ENCODE data around the gene AFF3.

The AFF3 gene

DNA sequence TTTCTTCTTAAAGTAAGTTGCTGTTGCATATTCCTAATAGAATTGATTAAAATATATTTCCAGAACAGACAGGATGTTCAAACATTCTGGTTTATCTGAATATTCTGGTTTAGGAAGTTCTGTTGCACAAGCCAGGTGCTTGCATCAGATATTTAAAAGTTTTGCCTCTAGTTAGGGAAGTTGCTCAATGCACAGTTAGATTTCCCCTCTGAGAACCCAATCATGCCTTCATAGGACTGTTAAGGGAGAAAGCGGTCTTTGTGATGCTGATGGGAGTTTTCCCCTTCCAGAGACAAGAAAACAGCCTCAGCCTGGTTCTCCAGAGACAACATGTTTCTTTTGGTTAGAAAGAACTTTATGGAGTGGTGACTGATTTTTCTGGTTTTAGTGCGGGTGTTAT, 587.0 kb downstream of the AFF3 start:
- H3K27ac ChIP-seq = no peak overlapping the region
- TF ChIP-seq, protein P1, sequence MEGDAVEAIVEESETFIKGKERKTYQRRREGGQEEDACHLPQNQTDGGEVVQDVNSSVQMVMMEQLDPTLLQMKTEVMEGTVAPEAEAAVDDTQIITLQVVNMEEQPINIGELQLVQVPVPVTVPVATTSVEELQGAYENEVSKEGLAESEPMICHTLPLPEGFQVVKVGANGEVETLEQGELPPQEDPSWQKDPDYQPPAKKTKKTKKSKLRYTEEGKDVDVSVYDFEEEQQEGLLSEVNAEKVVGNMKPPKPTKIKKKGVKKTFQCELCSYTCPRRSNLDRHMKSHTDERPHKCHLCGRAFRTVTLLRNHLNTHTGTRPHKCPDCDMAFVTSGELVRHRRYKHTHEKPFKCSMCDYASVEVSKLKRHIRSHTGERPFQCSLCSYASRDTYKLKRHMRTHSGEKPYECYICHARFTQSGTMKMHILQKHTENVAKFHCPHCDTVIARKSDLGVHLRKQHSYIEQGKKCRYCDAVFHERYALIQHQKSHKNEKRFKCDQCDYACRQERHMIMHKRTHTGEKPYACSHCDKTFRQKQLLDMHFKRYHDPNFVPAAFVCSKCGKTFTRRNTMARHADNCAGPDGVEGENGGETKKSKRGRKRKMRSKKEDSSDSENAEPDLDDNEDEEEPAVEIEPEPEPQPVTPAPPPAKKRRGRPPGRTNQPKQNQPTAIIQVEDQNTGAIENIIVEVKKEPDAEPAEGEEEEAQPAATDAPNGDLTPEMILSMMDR (conservative IDR thresholded peaks at IDR 0.05) = no peak

GRCh38 chr2:99554871-99555270, 587.5 kb downstream of the AFF3 start:
- no peak overlapping the region for H3K27ac ChIP-seq

DNA sequence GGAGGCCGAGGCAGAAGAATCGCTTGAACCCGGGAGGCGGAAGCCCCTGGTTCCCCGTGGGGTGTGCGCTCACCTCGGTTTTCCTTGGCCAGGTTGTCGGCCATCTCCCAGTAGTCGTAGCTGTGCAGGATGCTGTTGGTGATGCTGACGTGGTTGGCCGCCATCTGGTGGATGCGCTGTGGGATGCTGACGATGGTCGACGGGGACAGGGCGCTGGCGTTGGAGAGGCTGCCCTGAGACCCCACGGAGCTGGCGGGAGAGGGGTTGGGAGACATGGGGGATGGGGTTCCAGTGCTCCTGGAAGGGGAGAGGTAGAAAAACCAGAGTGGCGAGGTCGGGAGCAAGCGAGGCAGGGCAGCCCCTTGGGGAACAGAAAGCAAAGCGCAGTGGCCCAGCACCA, 588.2 kb downstream of the AFF3 start:
- no peak overlapping the region for H3K27ac ChIP-seq
- TF ChIP-seq, protein P1 (conservative IDR thresholded peaks at IDR 0.05) = no peak

More at GRCh38 chr2:99554871-99555270, 587.5 kb downstream of the AFF3 start:
- TF ChIP-seq, protein P1 (conservative IDR thresholded peaks at IDR 0.05) = no peak

DNA sequence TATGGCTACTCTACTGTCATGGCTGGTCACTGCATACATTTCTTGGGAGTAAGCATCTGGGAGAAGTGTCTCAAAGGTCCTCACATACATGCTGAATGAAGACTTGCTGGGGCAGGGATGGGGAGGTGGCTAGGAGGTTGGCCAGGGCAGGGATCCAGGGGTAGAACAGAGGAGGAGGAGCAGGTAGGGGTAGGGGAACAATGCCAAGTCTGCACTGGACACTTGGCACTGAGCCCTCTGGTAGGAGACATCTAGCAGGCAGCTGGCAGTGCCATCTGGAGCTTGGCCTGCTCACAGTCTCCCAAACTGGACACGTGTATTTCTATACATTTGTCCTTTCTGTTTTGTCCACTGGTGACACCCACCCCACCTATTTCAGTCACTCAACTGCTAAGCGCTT, 589.9 kb downstream of the AFF3 start:
- TF ChIP-seq, protein P1 (conservative IDR thresholded peaks at IDR 0.05) = no peak
- H3K27ac ChIP-seq = peak overlapping the region; percentile 34; the same call in 1 of the 2 replicates

- TF ChIP-seq, protein P1 (conservative IDR thresholded peaks at IDR 0.05) = no peak
- no peak overlapping the region for H3K27ac ChIP-seq
Observed at GRCh38 chr2:99550368-99550767, 592.0 kb downstream of the AFF3 start.

GRCh38 chr2:99545604-99546003, 596.8 kb downstream of the AFF3 start:
- TF ChIP-seq, protein P1 (conservative IDR thresholded peaks at IDR 0.05) = no peak
- no peak overlapping the region for H3K27ac ChIP-seq

DNA sequence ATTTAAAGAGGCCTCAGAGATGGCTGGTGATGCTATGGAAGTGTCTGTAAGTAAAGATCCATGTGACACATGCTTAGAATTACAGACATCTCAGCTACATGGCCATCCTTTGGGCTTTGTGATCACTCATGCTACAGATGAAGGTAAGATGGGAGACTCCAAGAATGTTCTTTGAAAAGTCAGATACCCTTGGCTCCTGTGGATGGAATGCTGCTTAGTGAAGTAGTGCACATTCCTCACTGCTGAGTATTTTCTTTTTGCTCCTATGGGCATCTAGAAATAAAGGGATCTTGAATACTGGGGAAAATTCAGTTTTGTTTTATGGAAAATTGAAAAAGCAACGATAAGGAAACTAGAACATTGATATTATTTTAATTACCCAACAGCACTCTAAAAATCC, 597.3 kb downstream of the AFF3 start:
- TF ChIP-seq, protein P1 (conservative IDR thresholded peaks at IDR 0.05) = no peak
- H3K27ac ChIP-seq = no peak overlapping the region

Measured in VCaP (cell line).